Thymus (tissue), 11 donors: ENCODE measurements around the gene ANKS1A. TPM values are rescaled to one million over a fixed set of nuclear protein-coding genes. Genes with fewer than 3 reads are reported as not detected.

ENCODE experiments used
- DNase-seq, 9 donors: peaks; one replicate each; pipeline ENCODE4 v3.0.0-alpha.2; 2013; ENCODE audit warnings: low spot score in 9 of 9, low read depth in 6 of 9, missing footprints in 1 of 9
- H3K27ac ChIP-seq, 2 donors: one replicate each; pipeline ENCODE4 v1.5.1; 2013; ENCODE audit warnings: control low read depth in 1 of 2, low read depth in 1 of 2, low read length in 1 of 2, mild to moderate bottlenecking in 1 of 2, moderate library complexity in 1 of 2
- H3K27me3 ChIP-seq, 2 donors: one replicate each; pipeline ENCODE4 v1.5.1; 2013; ENCODE audit warnings: low read length in 1 of 2; ENCODE audit not compliant: control insufficient read depth in 2 of 2, insufficient read depth in 1 of 2
- H3K36me3 ChIP-seq, 2 donors: one replicate each; pipeline ENCODE4 v1.5.1; 2013; ENCODE audit warnings: low read length in 1 of 2, mild to moderate bottlenecking in 1 of 2, moderate library complexity in 1 of 2; ENCODE audit not compliant: control insufficient read depth in 2 of 2, insufficient read depth in 2 of 2
- H3K4me1 ChIP-seq, 2 donors: one replicate each; pipeline ENCODE4 v1.5.1; 2013; ENCODE audit warnings: low read length in 2 of 2; ENCODE audit not compliant: control insufficient read depth in 2 of 2, insufficient read depth in 2 of 2
- H3K4me3 ChIP-seq, 2 donors: one replicate each; pipeline ENCODE4 v1.5.1; 2013; ENCODE audit warnings: low read length in 2 of 2, control low read depth in 1 of 2, mild to moderate bottlenecking in 1 of 2
- H3K9me3 ChIP-seq, 2 donors: one replicate each; pipeline ENCODE4 v1.5.1; 2013; ENCODE audit warnings: low read length in 1 of 2, mild to moderate bottlenecking in 1 of 2; ENCODE audit not compliant: control insufficient read depth in 2 of 2, insufficient read depth in 1 of 2
- WGBS: extraction: QIAGEN DNeasy Blood & Tissue Kit; methylation state at CpG from one replicate; pipeline ENCODE4 v1.1.7; 2013; 5-methylcytosine and 5-hydroxymethylcytosine counted together
- polyA plus RNA-seq: library from polyadenylated mRNA; stranded (reverse); fragments of 200-250 nt; gene quantifications from one replicate; pipeline ENCODE4 v1.2.3, GENCODE V29; 2013
- total RNA-seq: library from RNA; stranded (reverse); fragments of 120-200 nt; gene quantifications from one replicate; pipeline ENCODE4 v1.2.4, GENCODE V29; 2013
- donor health status: healthy.

The ANKS1A gene
- total and polyA plus RNA-seq, 2 donors: 6.9 to 7.7 TPM

DNA sequence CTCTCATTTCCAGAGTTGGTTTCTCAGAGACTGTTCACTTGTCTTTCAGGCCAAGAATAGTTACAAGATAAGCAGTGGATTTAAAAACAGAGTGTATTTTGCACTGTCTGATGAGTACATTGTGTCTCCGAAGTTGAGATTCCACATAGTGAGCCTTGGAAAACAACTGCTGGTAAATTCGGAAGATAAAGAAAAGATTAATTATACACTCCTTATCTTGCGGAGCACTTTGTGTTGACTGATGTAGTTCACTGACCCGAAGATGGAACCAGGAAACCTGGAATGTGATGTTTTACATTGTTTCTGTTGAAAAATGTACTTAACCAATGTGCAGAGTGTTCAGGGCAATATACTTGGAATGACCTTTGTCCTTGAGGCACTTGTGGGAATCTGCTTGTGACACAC, 51.0 kb downstream of the ANKS1A start:
- no peak overlapping the region for H3K27ac ChIP-seq
- 94% methylated on average over 4 of the region's 4 CpGs for WGBS
- H3K36me3 ChIP-seq: no peaks in the 10 kb centered on the region
- no peaks in the 10 kb centered on the region for H3K4me1 ChIP-seq
- no peak overlapping the region for H3K4me3 ChIP-seq
- no peaks in the 10 kb centered on the region for H3K9me3 ChIP-seq
- H3K27me3 ChIP-seq: no peaks in the 10 kb centered on the region
- DNase-seq: no peak

- no peak for DNase-seq
- no peak overlapping the region for H3K27ac ChIP-seq
- no peak overlapping the region for H3K4me3 ChIP-seq
- H3K4me1 ChIP-seq: no peaks in the 10 kb centered on the region
- no peaks in the 10 kb centered on the region for H3K36me3 ChIP-seq
- no peaks in the 10 kb centered on the region for H3K9me3 ChIP-seq
- WGBS: over 99% methylated on average over 4 of the region's 4 CpGs
- no peaks in the 10 kb centered on the region for H3K27me3 ChIP-seq
These were observed 52.4 kb downstream of the ANKS1A start for GRCh38 chr6:34941421-34941820.

GRCh38 chr6:34945317-34945716, 56.3 kb downstream of the ANKS1A start:
- 100% methylated on average over 1 of the region's 1 CpG for WGBS
- DNase-seq: no peak
- no peaks in the 10 kb centered on the region for H3K27me3 ChIP-seq
- no peak overlapping the region for H3K27ac ChIP-seq
- H3K36me3 ChIP-seq: no peaks in the 10 kb centered on the region
- no peak overlapping the region for H3K4me3 ChIP-seq
- H3K9me3 ChIP-seq: no peaks in the 10 kb centered on the region
- no peaks in the 10 kb centered on the region for H3K4me1 ChIP-seq

DNA sequence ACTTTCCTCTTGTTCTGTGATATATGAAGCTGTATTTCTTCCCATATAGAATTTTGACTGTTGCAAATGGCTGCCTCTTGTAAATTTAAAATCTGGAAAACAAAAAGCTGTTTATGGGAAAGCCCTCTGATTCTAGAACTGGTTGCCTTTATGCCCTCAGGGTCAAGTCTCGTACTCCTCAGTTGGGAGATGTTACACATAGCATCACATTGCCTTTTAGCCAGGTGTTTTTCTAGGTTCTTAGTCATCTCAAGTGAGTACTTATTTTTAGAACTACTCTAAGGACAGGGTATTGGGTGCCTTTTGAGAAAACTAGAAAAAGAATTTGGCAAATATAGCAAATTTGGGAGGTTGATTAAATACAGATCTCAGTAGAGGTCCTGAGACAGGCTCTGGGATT, 58.5 kb downstream of the ANKS1A start:
- Histone ChIP-seq H3K9me3 (no peaks in the 10 kb centered on the region), H3K4me3 (no peak overlapping the region), H3K4me1 (no peaks in the 10 kb centered on the region), H3K36me3 (no peaks in the 10 kb centered on the region), H3K27me3 (no peaks in the 10 kb centered on the region), H3K27ac (no peak overlapping the region)
- WGBS: 97% methylated on average over 1 of the region's 1 CpG
- no peak for DNase-seq

GRCh38 chr6:34949636-34950035, 60.6 kb downstream of the ANKS1A start:
- 99% methylated on average over 3 of the region's 3 CpGs for WGBS
- no peaks in the 10 kb centered on the region for H3K27me3 ChIP-seq
- no peaks in the 10 kb centered on the region for H3K9me3 ChIP-seq
- no peaks in the 10 kb centered on the region for H3K4me1 ChIP-seq
- no peak overlapping the region for H3K27ac ChIP-seq
- H3K36me3 ChIP-seq: no peaks in the 10 kb centered on the region
- no peak overlapping the region for H3K4me3 ChIP-seq
- DNase-seq: no peak

DNA sequence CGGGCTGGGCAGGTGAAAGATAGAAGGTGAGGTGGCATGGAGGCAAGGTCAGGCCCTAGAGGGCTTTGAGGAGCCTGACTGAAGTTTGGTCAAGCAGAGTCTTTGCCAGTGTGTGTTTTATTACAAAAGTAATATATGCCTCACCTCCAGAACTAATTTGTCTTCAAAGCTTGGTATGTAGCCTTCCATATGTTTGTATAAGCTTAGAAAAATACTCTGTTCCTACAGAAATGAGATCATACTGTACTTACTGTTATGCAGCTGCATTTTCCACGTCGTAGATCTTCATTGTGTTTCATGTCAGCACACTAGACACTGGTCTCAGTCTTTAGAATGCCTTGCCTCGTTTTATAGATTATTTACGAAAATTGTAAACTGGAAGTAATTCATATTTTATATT, 61.8 kb downstream of the ANKS1A start:
- Histone ChIP-seq H3K9me3 (no peaks in the 10 kb centered on the region), H3K4me3 (no peak overlapping the region), H3K36me3 (no peaks in the 10 kb centered on the region), H3K27me3 (no peaks in the 10 kb centered on the region), H3K27ac (no peak overlapping the region), H3K4me1 (peaks cover 0 to 3% of the 10 kb centered on the region in 2 donors)
- 97% methylated on average over 5 of the region's 5 CpGs for WGBS
- no peak for DNase-seq

GRCh38 chr6:34951731-34952130, 62.7 kb downstream of the ANKS1A start:
- WGBS: 98% methylated on average over 4 of the region's 4 CpGs

DNA sequence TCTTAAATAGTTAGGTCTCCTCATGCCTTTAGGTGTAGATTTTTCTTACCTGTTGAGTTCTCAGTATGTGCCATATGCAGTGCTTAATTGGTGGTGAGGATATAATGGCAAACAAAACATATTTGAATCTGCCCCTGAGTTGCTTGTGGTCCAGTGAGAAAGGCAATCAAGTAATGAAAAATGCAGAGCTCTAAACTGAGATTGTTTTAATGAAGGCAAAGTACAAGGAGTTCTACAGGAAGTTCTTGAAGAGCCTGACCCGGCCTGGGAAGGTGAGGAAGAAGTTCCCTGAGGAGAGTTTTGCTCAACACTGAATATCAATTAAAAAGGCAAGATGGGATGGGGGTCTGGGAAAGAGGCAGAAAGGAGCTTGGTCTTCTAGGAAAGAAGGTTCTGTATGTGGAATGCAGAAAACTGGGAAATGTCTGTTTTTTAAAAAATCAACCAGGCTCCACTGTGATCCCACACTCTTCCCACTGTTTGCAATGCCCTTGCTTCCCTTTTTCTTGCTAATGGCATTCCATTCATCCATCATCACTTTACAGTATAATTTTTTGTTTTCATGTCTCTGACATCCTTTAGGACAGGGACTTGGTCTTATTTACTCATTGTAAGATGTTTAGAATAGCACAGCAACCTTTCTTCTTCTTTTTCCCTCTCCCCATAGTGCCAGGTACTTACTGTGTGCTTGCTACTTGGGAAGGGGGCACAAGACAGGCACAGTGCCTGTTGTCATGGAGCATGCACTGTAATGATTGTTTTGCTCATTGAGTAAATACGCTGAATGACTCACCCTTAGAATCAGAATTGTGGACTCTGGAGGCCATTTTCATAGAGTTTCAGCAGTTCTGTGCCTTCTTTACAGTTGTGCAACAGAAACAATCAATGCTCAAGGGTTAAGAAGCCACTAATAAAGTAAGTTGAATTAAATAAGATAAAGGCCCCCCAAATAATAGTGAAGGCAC, 64.3 kb downstream of the ANKS1A start:
- H3K27ac ChIP-seq: no peak overlapping the region
- H3K4me1 ChIP-seq: peaks cover 0 to 9% of the 10 kb centered on the region in 2 donors
- no peaks in the 10 kb centered on the region for H3K27me3 ChIP-seq
- 96% methylated on average over 2 of the region's 2 CpGs for WGBS
- H3K9me3 ChIP-seq: no peaks in the 10 kb centered on the region
- H3K4me3 ChIP-seq: no peak overlapping the region
- H3K36me3 ChIP-seq: no peaks in the 10 kb centered on the region
- no peak for DNase-seq

More at GRCh38 chr6:34951731-34952130, 62.7 kb downstream of the ANKS1A start:
- DNase-seq: no peak
- Histone ChIP-seq H3K27me3 (no peaks in the 10 kb centered on the region), H3K27ac (no peak overlapping the region), H3K4me3 (no peak overlapping the region), H3K9me3 (no peaks in the 10 kb centered on the region), H3K36me3 (no peaks in the 10 kb centered on the region), H3K4me1 (peaks cover 0 to 5% of the 10 kb centered on the region in 2 donors)

GRCh38 chr6:34955442-34955841, 66.4 kb downstream of the ANKS1A start:
- Histone ChIP-seq H3K4me3 (no peak overlapping the region), H3K4me1 (peaks cover 0 to 13% of the 10 kb centered on the region in 2 donors), H3K27ac (no peak overlapping the region), H3K9me3 (no peaks in the 10 kb centered on the region), H3K27me3 (no peaks in the 10 kb centered on the region), H3K36me3 (no peaks in the 10 kb centered on the region)
- peak in 1 of 9 donors; percentile 21 for DNase-seq
- WGBS: 19% methylated on average over 3 of the region's 3 CpGs
